HG03095 (cell line): ENCODE results near the gene NTN1.
"Not testable (repeated sequence)": the region's sequence is repeated elsewhere in the genome, so short reads cannot be mapped to it uniquely, and the experiment has no call there.

Experiments
- ATAC-seq: cut with Tn5 transposase; IDR thresholded peaks from one replicate; pipeline ENCODE4 v1.9.1; 2021; ENCODE audit warnings: moderate library complexity; ENCODE audit not compliant: unreplicated experiment

Gene NTN1

DNA sequence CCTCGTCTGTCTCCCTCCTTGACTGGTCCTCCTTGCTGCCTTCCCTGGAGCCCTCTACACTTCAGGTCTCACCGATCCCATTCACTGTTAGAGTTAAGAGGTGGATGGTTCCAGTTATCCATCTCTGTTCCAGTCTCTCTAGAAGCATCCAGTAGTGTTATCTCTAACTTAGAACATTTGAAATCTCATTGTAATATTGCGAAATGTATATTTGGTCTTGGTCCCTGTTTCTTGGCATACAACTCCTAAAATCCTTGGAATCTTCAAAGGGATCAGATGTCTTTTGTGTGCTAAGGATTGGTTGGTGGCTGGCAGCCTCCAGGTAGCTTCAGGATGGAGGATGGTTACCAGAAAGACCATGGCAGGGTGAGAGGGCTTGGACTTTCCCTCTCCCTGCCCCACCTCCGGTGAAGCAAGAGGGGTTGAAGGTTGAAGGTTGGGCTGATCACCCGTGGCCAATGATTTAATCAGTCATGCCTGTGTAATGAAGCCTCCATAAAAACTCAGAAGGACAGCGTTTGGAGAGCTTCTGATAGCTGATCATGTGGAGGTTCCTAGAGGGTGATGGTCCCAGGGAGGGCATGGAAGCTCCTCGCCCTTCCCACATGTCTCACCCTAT is 59.1 kb downstream of the NTN1 start:
- no peak for ATAC-seq

DNA sequence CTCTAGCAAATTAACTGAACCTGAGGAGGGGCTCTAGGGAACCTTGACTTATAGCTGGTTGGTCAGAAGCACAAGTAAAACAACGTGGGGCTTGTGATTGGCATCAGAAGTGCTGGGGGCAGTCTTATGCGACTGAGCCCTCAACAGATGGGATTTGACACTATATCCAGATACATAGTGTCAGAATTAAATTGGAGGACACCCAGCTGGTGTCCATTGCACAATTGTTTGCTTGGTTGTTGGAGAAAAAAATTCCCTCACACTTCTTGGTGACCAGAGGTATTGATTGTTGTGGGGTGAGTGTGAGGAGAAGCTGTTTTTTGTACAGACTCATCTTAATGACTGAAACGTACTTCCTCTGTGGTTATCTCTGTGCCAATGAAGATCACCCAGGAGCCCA is 59.7 kb downstream of the NTN1 start:
- ATAC-seq: no peak

DNA sequence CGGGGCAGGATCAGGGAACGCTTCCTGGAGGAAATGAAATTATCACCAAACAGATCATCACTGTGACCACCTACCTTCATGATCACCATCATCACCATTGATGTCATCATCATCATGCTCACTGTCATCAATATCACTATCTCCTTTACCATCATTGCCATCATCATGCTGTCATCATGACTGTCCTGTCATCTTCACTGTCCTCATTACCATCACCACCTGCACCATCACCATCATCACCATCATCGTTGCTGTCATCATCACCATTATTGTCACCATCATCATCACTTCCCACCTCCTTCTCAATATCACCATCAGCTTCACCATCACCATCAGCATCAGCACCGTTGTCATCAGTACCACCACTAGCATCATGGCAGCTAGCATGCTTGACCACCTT is 65.3 kb downstream of the NTN1 start:
- ATAC-seq: no peak

DNA sequence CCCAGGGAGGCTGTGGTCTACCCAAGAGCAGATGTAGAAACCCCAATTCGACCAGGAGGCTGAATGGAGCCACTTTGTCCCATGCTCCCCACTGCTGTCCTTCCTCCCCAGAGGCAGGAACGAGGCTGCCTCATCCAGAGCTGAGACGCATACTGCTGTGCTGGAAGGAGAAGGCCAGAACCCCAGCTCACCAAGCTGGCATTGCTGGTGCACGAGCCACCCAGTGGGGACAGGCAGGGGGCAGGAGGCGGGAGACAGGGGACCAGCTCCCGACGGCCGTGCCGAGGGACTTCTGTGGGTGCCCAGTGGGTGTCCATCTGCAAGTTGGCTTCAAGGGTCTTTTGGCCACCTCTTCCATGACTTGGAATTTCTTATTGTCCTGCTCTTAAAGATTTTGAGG is 66.6 kb downstream of the NTN1 start:
- ATAC-seq: no peak

DNA sequence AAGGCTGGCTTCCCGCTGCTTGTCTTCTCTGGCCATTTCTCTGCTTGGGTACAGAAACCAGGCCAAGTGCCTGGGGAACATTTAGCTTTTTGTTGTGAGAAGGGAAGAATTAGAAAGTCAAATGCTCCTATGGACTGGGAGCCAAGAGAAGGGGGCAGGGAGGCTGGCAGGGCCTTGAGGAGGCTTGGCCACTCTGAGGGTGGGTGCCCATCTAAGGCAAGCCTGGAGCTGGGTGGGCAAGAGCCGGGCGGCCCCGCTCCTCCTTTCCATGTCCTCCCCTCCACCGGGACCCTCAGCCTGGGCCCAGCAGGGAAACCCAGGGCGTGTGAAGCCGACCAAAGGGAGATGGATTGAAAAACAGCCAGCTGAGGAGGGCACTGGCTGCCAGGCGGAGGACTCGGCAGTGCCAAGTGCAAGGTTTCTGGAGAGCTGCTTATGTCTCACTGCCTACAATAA is 69.4 kb downstream of the NTN1 start:
- ATAC-seq: no peak

DNA sequence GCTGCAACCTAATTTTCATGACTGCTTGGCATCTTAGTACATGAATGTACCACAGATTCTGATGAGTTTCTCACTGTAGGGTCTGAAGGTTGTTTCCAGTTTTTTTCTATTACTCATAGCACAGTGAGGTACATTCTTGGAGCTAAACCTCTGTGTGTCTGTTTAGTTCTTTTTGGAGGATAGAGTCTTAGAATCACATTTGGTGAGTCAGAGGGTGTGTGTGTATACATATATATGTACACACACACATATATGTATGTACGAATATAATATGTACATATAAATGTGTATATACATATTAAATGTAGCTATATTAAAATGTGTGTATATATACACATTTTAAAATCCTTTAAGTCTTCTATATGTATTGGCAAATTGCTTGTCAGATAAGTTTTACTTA is 72.9 kb downstream of the NTN1 start:
- no peak for ATAC-seq

DNA sequence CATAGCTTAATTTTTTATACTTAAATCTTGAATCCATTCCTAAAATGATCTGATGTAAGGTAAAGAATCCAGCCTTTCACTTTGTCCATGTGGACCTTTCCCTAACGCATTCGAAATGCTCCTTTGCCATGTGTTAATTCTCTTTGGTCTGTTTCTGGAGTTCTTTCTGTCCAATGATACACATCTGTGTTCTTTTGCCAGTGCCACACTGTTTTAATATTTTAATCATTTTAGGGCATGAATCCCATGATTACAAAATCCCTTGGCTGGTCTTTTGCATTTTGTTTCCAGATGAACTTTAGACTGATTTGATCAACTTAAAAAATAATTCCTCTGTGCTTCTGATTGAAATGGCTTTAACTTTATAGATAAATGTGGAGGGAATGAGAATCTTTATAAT is 74.1 kb downstream of the NTN1 start:
- ATAC-seq: no peak

DNA sequence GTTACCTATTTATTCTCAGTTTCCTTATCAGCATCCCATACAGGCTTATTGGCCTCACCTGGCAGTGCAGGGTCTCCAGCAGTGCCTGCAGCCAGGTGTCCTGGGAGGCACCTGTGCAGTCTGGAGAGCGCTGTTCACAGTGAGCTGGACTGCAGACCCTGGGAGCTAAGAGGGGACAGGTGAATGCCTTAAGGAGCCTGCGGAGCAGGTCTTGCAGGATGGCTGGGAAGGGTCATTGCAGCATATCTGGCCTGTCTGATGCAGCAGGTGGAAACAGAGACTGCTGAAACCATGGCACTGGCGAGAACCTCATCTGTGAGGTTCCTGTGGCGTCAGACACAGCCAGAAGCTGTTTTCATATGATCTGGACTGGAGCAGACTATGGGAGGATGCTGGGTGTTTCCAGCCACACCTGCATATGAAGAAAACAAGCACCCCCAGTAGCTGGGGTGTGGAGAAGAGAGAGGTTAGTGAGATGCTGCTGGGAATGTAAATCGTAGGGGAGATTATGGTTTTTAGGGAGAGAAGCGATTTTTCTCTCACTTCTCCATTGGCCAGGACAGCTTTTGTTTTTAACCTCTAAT is 77.0 kb downstream of the NTN1 start:
- ATAC-seq: no peak

DNA sequence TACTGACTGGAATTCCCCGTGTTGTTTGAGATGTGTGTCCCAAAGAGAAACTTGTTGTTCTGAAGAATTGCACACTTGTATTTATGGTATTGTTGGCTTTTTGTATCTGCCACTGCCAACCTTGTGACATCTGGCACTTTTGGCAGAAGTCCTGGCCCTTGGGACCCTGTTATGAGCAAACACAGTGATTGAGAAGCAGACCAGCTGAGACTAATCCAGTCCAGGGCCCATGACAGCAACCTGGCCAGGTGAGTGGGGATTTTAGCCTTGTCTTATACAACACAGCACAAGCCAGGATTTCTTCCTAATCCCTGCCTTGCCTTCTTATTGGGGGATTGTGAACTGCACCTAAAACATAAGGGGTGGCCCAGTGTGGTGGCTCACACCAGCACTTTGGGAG is 80.0 kb downstream of the NTN1 start:
- ATAC-seq: no peak

DNA sequence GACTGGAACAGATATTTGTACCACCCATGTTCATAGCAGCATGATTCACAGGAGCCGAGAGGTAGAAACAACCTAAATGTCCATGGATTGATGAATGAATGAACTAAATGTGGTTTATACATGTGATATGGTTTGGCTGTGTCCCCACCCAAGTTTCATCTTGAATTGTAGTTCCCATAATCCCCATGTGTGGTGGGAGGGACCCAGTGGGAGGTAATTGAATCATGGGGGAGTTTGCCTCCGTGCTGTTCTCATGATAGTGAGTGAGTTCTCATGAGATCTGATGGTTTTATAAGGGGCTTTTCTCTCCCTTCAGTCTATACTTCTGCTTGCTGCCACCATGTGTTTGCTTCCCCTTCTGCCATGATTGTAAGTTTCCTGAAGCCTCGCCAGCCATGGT is 81.9 kb downstream of the NTN1 start:
- ATAC-seq: not testable (repeated sequence)

DNA sequence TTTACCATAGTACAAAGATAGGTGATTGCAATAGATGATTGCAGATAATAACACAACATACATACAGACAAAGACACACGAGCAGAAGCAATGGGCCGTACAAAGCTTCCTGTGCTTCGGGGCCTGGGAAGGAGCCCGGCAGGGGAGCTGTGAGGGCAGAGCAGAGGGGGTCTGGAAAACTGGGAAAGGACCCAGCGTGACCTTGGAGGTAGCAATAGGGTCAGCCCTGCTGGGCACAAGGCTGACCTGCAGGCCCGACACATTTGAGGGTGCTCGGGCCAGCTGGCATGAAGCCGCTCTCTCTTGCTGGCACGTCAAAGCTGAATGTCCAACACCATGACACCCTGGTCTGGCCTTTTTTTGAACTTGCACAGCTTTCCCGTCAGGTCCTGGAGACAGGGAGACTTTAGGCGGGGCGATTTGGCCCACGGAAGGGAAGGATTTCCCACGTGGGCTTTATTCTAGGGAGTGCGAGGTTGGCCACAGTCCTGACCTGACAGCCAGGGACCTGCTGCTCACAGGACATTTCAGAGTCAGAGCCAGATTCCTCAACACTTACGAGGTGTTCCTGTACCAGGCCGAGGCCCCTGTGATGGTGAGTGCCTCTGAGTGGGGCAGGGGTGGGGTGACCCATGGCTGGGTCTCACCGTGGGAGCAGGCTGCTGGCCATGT is 83.2 kb downstream of the NTN1 start:
- no peak for ATAC-seq

DNA sequence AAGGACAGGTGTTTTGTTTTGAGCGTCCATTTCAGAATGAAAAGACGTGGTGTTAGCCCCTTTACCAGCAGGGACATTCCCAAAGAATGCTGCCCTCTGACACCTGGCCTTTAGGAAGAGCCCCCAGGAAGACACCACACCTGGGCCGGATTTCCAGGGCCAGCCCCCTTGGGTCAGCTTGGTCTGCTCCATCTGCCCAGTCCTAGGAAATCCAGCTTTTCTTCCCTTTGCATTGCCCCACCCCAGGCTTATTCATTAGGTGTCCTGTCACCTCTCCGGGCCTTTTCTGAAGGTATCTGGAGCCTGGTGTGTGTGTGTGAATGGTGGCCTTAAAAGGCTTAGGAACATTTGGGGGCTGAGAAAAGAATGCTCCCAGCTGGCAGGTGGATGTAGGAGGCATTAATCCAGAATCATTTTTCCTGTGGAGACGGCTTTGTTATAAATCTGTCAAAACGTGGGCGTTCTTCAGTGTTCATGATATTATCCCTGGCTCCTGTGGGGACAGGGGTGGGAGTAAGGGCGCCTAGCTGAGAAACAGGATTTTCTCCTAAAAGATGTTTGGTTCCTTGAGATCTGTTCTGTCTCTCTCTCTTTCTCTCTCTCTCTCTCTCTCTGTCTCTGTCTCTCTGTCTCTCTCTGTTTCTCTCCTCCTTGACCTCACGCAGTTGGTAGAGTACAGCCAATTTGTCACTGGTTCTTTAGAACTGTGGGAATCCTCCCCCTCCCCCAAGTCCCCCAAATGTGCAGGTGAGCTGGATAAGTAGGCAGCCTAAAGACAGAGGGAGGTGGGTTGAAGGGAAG is 84.0 kb downstream of the NTN1 start:
- no peak for ATAC-seq

DNA sequence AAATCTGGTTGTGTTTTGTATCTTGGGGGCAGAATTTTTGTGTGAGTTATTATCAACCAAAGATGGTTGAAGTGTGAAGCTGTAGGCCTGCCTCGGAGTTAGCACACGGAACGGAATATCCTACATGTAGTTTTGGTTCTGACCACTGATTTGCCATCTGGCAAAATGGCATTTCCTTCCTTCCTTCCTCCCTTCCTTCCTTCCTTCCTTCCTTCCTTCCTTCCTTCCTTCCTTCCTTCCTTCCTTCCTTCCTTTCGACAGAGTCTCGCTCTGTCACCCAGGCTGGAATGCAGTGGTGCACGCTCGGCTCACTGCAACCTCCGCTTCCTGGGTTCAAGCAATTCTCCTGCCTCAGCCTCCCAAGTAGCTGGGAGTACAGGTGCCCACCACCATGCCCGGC is 85.0 kb downstream of the NTN1 start:
- not testable (repeated sequence) for ATAC-seq

DNA sequence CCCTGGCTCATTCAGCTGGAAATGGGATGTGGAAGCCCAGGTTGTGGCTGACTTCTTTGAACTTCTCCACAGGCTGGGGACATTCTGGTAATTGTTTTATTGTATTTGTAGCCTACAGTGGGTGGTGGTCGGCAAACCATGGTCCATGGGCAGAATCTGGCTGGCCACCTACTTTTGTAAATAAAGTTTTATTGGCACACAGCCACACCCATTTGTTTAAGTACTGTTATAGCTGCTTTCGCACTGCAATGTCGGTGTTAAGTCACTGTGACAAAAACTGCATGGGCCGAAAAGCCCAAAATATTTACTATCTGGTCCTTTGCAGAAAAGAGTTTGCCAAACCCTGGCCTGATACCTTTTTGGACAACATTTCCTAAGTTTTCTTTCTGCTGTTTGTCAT is 86.2 kb downstream of the NTN1 start:
- ATAC-seq: no peak

DNA sequence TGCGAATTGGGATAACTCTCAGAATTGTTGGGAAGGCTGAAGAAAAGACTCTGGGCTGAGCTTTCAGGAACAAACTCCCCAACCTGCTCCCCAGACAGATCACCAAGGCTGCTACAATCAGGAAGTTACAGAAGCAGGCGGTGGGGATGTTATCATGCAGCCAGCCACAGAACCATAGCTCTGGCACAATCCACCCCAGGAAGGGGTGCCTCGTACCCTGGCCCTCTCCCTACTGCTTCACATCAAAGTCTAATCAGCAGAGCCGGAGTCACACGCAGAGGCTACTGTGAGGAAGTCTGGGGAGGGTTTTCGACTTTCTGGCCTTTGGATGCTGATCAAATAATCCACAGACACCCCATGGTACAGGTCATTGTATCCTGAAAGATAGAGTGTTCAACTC is 86.8 kb downstream of the NTN1 start:
- no peak for ATAC-seq

DNA sequence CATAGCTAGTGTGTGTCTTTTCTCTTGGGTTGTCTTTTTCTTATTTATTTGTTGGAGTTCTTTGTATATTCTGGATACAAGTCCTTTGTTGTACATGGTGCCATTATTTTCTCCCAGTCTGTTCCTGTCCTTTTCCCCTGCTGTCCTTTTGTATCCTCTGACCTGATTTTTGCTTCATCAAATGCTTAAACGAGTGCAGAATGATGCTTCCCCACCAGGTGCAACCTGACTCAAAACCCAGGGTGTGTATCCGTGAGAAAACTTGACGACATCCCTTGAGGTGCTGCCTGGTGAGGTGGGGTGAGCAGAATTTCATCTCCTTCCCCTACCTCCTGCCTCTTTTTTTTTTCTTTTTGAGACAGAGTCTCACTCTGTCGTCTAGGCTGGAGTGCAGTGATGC is 88.6 kb downstream of the NTN1 start:
- ATAC-seq: no peak

DNA sequence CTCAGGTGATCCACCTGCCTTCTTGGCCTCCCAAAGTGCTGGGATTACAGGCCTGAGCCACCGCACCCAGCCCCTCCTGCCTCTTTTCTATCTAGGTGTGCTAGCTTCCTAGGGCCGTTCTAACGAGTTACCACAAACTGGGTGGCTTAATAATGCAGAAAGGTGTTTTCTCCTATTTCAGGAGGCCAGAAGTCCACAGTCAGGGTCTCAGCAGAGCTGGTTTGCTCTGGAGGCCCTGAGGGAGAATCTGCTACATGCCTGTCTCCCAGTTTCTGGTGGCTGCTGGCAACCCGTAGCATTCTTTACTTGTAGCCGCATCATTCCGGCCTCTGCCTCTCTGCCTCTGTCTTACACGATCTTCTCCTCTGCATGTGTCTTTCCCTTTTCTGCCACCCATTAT is 89.2 kb downstream of the NTN1 start:
- ATAC-seq: no peak

DNA sequence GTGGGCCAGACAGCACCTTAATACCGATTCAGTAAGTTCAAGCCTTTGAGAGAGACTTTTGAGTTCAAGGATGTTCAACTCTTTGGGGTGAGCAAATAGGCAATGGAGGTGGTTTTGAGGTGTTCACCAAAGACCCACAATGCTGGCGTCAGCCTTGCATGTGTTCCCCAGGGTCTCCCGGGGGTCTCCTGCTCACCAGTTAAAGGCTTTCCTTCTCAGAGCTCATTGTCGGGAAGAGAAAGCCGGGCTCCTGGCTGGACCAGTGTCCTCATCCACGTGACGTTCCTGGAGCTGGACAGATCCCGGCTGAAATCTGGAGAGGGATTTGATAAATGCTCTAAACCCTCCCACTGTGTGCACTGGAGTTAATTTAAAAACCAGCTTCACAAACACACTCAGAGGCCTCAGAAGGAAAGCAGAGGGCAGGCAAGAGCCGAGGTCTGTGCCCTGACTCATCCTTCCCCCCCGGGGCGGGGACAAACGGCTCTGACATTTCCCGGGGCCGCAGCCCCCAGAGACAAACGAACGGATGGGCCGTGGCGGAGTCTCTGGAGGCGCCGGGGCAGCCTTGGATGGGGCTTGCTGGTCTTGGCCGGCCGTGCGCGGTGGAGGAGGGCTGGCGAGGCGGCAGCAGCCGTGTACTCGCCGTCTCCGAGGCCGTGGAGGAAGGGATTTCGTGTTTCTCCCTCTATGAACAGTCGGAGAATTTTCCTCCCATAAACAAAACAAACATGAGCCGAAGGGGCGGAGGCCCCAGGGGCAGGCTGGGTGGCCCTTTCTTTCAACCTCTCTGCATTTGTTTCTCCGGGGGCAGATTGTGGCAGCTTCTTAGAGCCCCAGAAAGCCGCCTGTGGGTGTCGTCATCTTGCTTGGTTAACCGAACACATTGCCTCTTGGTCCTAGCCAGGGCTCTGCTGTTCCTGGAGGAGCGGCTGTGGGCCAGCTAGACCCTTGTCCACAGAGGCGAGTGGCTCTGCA is 94.2 kb downstream of the NTN1 start:
- ATAC-seq: no peak

DNA sequence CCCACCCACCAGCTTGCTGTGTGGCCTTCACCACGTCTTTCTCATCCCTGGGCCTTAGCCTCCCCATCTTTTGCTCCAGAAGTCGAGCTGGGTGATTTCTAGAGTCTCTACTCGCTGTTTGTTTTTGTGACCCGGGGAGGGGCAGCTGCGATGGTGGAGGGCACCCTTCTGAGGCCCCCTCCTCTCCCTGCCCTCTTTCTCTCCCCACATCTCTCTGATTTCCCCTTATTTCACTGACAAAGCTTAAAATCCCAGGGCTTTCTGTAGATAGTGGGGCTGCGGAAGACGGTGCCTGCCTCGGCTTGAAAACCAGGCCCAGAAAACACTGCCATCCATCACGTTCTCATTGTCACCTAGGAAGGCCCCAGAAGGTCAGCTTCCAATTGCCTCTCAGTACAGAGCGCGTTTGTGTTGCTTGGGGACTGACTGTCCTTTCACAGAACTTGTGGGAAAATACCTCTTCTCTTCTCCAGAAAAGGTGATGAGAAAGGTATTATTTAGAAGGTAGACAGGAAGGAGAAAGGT is 95.1 kb downstream of the NTN1 start:
- no peak for ATAC-seq

DNA sequence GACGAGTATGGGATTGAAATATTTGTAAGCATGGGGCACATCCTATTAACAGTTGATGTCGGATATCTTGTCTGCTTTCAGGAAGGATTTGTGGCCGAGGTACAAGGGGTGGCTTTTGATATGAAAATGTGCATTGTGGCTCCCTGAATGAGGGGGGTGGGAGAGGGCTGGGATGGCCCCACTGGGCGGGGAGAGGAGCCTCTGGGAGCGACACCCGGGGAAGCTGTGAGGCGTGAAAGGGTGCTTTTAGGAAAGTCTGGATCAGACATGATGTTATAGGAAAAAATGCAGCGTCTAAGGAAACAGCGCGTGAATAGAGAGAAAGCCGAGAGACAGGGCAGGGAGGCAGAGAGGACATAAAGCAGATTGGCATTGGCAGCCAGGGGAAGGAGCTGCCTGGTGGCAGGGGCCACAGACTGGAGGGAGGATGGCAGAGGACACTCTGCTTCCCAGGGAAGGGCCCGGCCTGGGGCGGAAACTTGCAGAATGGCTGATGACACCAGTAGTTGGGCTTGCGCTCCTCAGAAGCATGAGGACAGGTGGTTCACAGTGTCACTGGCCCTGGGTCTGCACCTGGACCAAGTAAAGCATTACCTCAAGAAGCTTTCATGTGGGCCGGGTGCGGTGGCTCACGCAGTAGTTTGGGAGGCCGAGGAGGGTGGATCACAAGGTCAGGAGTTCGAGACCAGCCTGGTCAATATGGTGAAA is 95.7 kb downstream of the NTN1 start:
- ATAC-seq: no peak
